HG03196 (cell line): ENCODE measurements around the gene ZNF423.

Experiments
- ATAC-seq: cut with Tn5 transposase; IDR thresholded peaks from one replicate; pipeline ENCODE4 v1.9.1; 2021; ENCODE audit not compliant: unreplicated experiment

ZNF423 gene

GRCh38 chr16:49542946-49543630 lies 312.8 kb downstream of the ZNF423 start:
- ATAC-seq: no peak

- ATAC-seq: no peak
Measured at GRCh38 chr16:49542391-49542891, 313.5 kb downstream of the ZNF423 start.

- no peak for ATAC-seq
Measured at GRCh38 chr16:49540836-49541235, 315.1 kb downstream of the ZNF423 start.

GRCh38 chr16:49539758-49540157 lies 316.2 kb downstream of the ZNF423 start:
- no peak for ATAC-seq

- ATAC-seq: no peak
Measured at GRCh38 chr16:49537924-49538459, 317.9 kb downstream of the ZNF423 start.

- no peak for ATAC-seq
Measured at GRCh38 chr16:49534901-49535610, 320.9 kb downstream of the ZNF423 start.

GRCh38 chr16:49533422-49533821 lies 322.5 kb downstream of the ZNF423 start:
- ATAC-seq: no peak

GRCh38 chr16:49532873-49533272 lies 323.0 kb downstream of the ZNF423 start:
- no peak for ATAC-seq

GRCh38 chr16:49531931-49532840 lies 323.7 kb downstream of the ZNF423 start:
- ATAC-seq: no peak

- ATAC-seq: no peak
Measured at GRCh38 chr16:49531425-49531824, 324.5 kb downstream of the ZNF423 start.

- no peak for ATAC-seq
Measured at GRCh38 chr16:49530427-49530970, 325.4 kb downstream of the ZNF423 start.

- ATAC-seq: no peak
Measured at GRCh38 chr16:49529411-49530045, 326.4 kb downstream of the ZNF423 start.

GRCh38 chr16:49528866-49529288 lies 327.0 kb downstream of the ZNF423 start:
- no peak for ATAC-seq

- ATAC-seq: no peak
Measured at GRCh38 chr16:49528060-49528865, 327.6 kb downstream of the ZNF423 start.

GRCh38 chr16:49527611-49528010 lies 328.3 kb downstream of the ZNF423 start:
- ATAC-seq: no peak

GRCh38 chr16:49526860-49527365 lies 329.0 kb downstream of the ZNF423 start:
- no peak for ATAC-seq

- no peak for ATAC-seq
Measured at GRCh38 chr16:49524947-49525315, 331.0 kb downstream of the ZNF423 start.

- no peak for ATAC-seq
Measured at GRCh38 chr16:49524216-49524946, 331.5 kb downstream of the ZNF423 start.
